Fibroblast of pulmonary artery (primary cell): ENCODE data around the gene ANKRD23.
"Not testable (repeated sequence)": the region's sequence is repeated elsewhere in the genome, so short reads cannot be mapped to it uniquely, and the experiment has no call there.

ENCODE experiments used
- DNase-seq: peaks from one replicate; pipeline ENCODE4 v3.0.0-alpha.2; 2010; ENCODE audit warnings: low read depth
- H3K4me3 ChIP-seq: replicated peaks from 2 replicates; pipeline ENCODE4 v1.5.1; 2011; ENCODE audit warnings: low read depth, mild to moderate bottlenecking, control low read depth, low read length, moderate library complexity
- CTCF ChIP-seq: IDR thresholded peaks from 2 replicates; pipeline ENCODE4 v1.5.1; 2011; ENCODE audit warnings: mild to moderate bottlenecking, control low read depth, low read length, inconsistent platforms; ENCODE audit errors: missing control alignments

ANKRD23 gene

GRCh38 chr2:96800061-96801004, 43.5 kb downstream of the ANKRD23 start:
- no peak overlapping the region for H3K4me3 ChIP-seq
- DNase-seq, result no peak
- no peak for TF ChIP-seq CTCF

GRCh38 chr2:96799623-96799935, 44.2 kb downstream of the ANKRD23 start:
- no peak overlapping the region for H3K4me3 ChIP-seq
- no peak for DNase-seq
- TF ChIP-seq CTCF, result no peak

GRCh38 chr2:96798733-96799622, 44.8 kb downstream of the ANKRD23 start:
- TF ChIP-seq CTCF, result no peak
- no peak for DNase-seq
- H3K4me3 ChIP-seq, result no peak overlapping the region

- H3K4me3 ChIP-seq, result no peak overlapping the region
- no peak for TF ChIP-seq CTCF
- no peak for DNase-seq
Measured at GRCh38 chr2:96797066-96797625, 46.7 kb downstream of the ANKRD23 start.

- H3K4me3 ChIP-seq, DNase-seq: not testable (repeated sequence)
Measured at GRCh38 chr2:96796497-96796896, 47.3 kb downstream of the ANKRD23 start.

- no peak overlapping the region for H3K4me3 ChIP-seq
- no peak for TF ChIP-seq CTCF
- DNase-seq, result no peak
Measured at GRCh38 chr2:96795076-96795475, 48.7 kb downstream of the ANKRD23 start.
